ENCODE results near the gene BCL7A. TPM values are rescaled to one million over a fixed set of nuclear protein-coding genes. Genes with fewer than 3 reads are reported as not detected.

BCL7A gene
- total RNA-seq, 2 experiments from 2014 or later, result 6.1 to 6.2 TPM

GRCh38 chr12:122078141-122079032 is 56.7 kb downstream of the BCL7A start, which contains the start of gene MLXIP:
MLXIP (plus strand) TSS chr12:122078756; CDS start chr12:122078854, 98 bp downstream.
- Mint-ChIP-seq H3K9me3 (no peaks in the 10 kb centered on the region), H3K27me3 (ENCODE audit: low read depth) (no peaks in the 10 kb centered on the region), H3K4me3 (peak within 1 kb of the TSS; percentile 85), H3K36me3 (ENCODE audit: low read depth) (no peaks in the 10 kb centered on the region), H3K4me1 (ENCODE audit: low read depth) (peaks cover 47% of the 10 kb centered on the region), H3K27ac (peak within 1 kb of the TSS; percentile 51)
- CTCF ChIA-PET, result interaction anchor here (0.8 to 1.5 kb wide), 2 partner anchors 11 to 44 kb away, joined by 6 to 7 read pairs; no protein-coding TSS in a partner anchor
- intact Hi-C loops (cut with micrococcal nuclease), result loop anchor here (1.0 to 5.0 kb wide), 4 partner anchors 24 to 451 kb away; partner anchors contain the start of gene ORAI1
- DNase-seq, result peak; percentile 91

GRCh38 chr12:122079033-122079531 is 57.4 kb downstream of the BCL7A start:
- H3K27ac Mint-ChIP-seq, result peak overlapping the region; percentile 51
- peaks cover 54% of the 10 kb centered on the region for H3K4me1 Mint-ChIP-seq (ENCODE audit: low read depth)
- CTCF ChIA-PET, result interaction anchor here (1.5 kb wide), 1 partner anchor 44 kb away, joined by 7 read pairs; no protein-coding TSS in a partner anchor
- peaks cover 5% of the 10 kb centered on the region for H3K36me3 Mint-ChIP-seq (ENCODE audit: low read depth)
- intact Hi-C loops (cut with micrococcal nuclease), result loop anchor here (2.0 to 5.0 kb wide), 3 partner anchors 24 to 452 kb away; partner anchors contain the start of gene ORAI1
- H3K9me3 Mint-ChIP-seq, result no peaks in the 10 kb centered on the region
- no peaks in the 10 kb centered on the region for H3K27me3 Mint-ChIP-seq (ENCODE audit: low read depth)
- peak overlapping the region; percentile 85 for H3K4me3 Mint-ChIP-seq
- DNase-seq, result peak; percentile 32

GRCh38 chr12:122079532-122080081 is 57.9 kb downstream of the BCL7A start:
- Mint-ChIP-seq H3K27me3 (ENCODE audit: low read depth) (no peaks in the 10 kb centered on the region), H3K4me3 (peak overlapping the region; percentile 85), H3K4me1 (ENCODE audit: low read depth) (peaks cover 60% of the 10 kb centered on the region), H3K27ac (peak overlapping the region; percentile 51), H3K36me3 (ENCODE audit: low read depth) (peaks cover 10% of the 10 kb centered on the region), H3K9me3 (no peaks in the 10 kb centered on the region)
- intact Hi-C loops (cut with micrococcal nuclease), result loop anchor here (1.0 to 10.0 kb wide), 7 partner anchors 9 to 1633 kb away; partner anchors contain the start of genes ATP6V0A2 and ORAI1
- CTCF ChIA-PET, result interaction anchor here (1.4 to 3.8 kb wide), 4 partner anchors 19 to 44 kb away, joined by 4 to 27 read pairs (median 7); no protein-coding TSS in a partner anchor
- peak; percentile 42 for DNase-seq

DNA sequence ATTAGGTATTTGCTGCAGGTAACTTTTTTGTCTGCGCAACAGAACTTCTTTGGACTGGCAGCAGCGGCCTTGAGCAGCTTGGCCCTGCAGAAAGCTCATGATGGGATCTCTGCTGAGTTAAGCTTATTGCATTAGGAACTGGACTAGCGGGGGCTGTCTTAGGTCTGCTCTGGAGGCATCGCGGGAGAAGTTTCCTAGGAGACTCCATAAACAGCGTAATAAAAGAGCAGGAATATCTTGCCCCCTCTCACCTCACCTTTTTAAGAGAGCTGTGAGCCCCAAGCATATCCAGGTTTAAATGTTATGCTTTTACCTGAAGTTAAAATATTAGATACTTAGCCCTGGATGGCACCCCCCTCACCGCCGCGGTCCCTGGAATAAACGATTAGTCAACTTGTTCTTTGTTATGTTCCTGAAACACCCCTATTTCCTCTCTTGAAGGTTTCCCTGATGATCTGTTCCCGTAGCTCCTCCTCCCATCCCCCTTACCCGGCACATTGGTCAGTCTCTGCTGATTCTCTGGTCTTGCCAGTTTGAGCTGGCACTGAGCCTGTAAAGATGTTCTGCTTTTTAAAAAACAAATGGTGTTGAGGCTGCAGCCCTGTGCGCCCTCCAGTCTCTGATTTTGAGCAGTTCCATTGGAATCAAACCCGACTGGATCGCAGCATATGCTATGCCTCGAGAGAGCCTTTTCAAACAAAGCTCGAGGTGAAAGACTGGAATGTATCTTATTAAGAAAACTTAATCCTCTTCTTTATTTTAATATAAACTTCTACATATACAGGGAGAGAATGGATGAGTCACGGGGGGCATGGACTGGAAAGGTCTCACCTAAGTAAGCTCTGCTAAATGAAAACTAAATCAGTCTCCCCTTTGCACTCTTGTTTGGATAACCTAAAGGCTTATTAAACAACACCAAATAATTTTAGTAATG is 58.7 kb downstream of the BCL7A start:
- Mint-ChIP-seq H3K4me3 (peak overlapping the region; percentile 85), H3K27me3 (ENCODE audit: low read depth) (no peaks in the 10 kb centered on the region), H3K4me1 (ENCODE audit: low read depth) (peaks cover 65% of the 10 kb centered on the region), H3K36me3 (ENCODE audit: low read depth) (peaks cover 11% of the 10 kb centered on the region), H3K27ac (peak overlapping the region; percentile 55), H3K9me3 (no peaks in the 10 kb centered on the region)
- CTCF ChIA-PET, result interaction anchor here (0.5 to 3.8 kb wide), 11 partner anchors 10 to 603 kb away, joined by 3 to 27 read pairs (median 4); no protein-coding TSS in a partner anchor
- intact Hi-C loops (cut with micrococcal nuclease), result loop anchor here (1.0 to 10.0 kb wide), 5 partner anchors 8 to 1632 kb away; partner anchors contain the start of gene ATP6V0A2
- peak; percentile 55 for DNase-seq

DNA sequence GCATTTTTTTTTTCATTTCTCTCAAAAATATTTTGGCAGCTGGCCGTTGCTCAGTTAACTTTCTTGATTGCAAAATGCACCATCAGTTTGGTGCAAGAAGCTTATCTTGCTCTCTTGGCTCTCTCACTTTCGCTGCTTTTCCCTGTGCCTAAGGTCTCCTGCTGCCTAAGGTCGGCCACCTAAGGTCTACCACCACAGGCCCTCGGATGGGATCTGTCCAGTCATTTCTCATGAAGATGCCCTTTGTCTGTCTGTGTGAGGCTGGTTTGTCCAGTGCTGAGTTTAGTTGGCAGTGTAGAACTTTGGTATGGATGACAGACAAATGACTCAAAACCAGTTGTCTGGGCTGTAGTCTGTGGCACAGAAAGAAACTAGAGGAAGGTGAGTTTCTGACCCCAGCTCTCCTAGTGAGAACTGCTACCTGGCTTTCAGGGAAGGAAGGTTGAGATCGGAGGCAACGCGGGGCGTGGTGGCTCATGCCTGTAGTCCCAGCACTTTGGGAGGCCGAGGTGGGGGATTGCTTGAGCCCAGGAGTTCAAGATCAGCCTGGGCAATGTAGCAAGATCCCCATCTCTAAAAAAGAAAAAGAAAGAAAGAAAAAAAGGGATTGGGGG is 59.5 kb downstream of the BCL7A start:
- CTCF ChIA-PET, result interaction anchor here (0.5 to 3.8 kb wide), 11 partner anchors 11 to 604 kb away, joined by 3 to 27 read pairs (median 4); no protein-coding TSS in a partner anchor
- peak; percentile 38 for DNase-seq
- peaks cover 73% of the 10 kb centered on the region for H3K4me1 Mint-ChIP-seq (ENCODE audit: low read depth)
- no peaks in the 10 kb centered on the region for H3K27me3 Mint-ChIP-seq (ENCODE audit: low read depth)
- peak overlapping the region; percentile 71 for H3K27ac Mint-ChIP-seq
- peaks cover 15% of the 10 kb centered on the region for H3K36me3 Mint-ChIP-seq (ENCODE audit: low read depth)
- intact Hi-C loops (cut with micrococcal nuclease), result loop anchor here (1.0 to 10.0 kb wide), 4 partner anchors 27 to 1631 kb away; partner anchors contain the start of gene ATP6V0A2
- H3K9me3 Mint-ChIP-seq, result no peaks in the 10 kb centered on the region
- H3K4me3 Mint-ChIP-seq, result peak overlapping the region; percentile 85

DNA sequence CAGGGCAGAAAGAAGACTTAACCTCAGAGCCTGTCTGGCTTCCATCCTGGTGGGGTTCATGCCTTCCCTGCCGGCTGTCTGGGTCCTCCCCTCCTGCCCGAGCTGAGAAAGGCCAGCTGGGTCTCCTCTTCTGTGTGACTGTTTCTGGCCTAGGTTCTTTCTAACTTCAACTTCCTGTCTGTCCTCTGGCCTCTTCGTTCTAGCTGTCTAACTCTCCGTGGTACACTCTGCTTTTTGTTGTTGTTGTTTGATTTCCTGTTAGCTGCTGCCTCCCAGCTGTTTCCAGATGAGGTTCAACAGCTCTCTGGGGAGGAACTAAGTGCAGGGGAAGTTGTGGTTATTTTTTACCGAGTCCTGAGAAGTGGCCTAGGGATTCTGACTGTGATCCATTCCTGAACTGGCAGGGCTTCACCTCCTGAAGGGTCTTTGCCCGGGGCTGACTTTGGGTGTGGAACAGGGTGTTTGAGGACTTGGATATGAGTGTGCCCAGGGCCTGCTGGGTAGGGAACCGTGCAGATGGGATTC is 60.1 kb downstream of the BCL7A start:
- no peaks in the 10 kb centered on the region for H3K9me3 Mint-ChIP-seq
- peak overlapping the region; percentile 71 for H3K27ac Mint-ChIP-seq
- H3K4me1 Mint-ChIP-seq (ENCODE audit: low read depth), result peaks cover 76% of the 10 kb centered on the region
- H3K27me3 Mint-ChIP-seq (ENCODE audit: low read depth), result no peaks in the 10 kb centered on the region
- CTCF ChIA-PET, result interaction anchor here (1.0 to 3.8 kb wide), 6 partner anchors 19 to 42 kb away, joined by 3 to 27 read pairs (median 6); no protein-coding TSS in a partner anchor
- intact Hi-C loops (cut with micrococcal nuclease), result loop anchor here (1.0 to 10.0 kb wide), 4 partner anchors 27 to 1631 kb away; partner anchors contain the start of gene ATP6V0A2
- peak overlapping the region; percentile 85 for H3K4me3 Mint-ChIP-seq
- peaks cover 15% of the 10 kb centered on the region for H3K36me3 Mint-ChIP-seq (ENCODE audit: low read depth)
- peak; percentile 50 for DNase-seq

GRCh38 chr12:122082621-122083356 is 61.1 kb downstream of the BCL7A start:
- intact Hi-C loops (cut with micrococcal nuclease), result loop anchor here (5.0 to 10.0 kb wide), 3 partner anchors 295 to 1630 kb away; partner anchors contain the start of gene ATP6V0A2
- peak overlapping the region; percentile 50 for H3K4me3 Mint-ChIP-seq
- CTCF ChIA-PET, result interaction anchor here (0.6 to 3.8 kb wide), 6 partner anchors 13 to 41 kb away, joined by 3 to 27 read pairs (median 8); no protein-coding TSS in a partner anchor
- peak; percentile 54 for DNase-seq
- H3K27ac Mint-ChIP-seq, result peak overlapping the region; percentile 25
- peaks cover 79% of the 10 kb centered on the region for H3K4me1 Mint-ChIP-seq (ENCODE audit: low read depth)
- no peaks in the 10 kb centered on the region for H3K9me3 Mint-ChIP-seq
- H3K27me3 Mint-ChIP-seq (ENCODE audit: low read depth), result no peaks in the 10 kb centered on the region
- peaks cover 19% of the 10 kb centered on the region for H3K36me3 Mint-ChIP-seq (ENCODE audit: low read depth)

DNA sequence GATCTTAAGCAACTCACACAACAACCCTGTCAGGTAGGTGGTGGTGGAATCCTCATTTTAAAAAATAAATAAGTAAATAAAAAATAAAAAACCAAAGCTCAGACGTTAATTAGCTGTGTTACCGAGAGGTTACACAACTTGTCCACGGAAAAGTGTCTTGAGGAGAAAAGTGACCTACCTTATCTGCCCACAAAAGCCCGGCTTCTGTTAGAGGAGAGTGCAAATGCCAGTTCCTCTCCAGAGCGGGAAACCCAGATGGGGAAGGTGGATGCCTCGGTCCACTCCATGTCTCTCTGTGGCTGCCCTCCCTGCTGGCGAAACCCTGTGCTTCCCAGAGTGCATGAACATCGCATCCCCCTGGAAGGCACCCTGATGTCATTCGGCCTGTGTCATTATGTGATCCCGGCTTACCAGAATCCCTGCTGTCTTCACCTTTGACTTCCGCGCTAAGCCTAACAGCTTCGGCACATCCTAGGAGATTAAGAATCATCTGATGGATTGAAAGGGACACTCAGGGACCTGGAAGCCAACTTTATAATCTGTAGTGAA is 63.2 kb downstream of the BCL7A start:
- CTCF ChIA-PET, result interaction anchor here (0.6 kb wide), 1 partner anchor 315 kb away, joined by 3 read pairs; no protein-coding TSS in a partner anchor
- intact Hi-C loops (cut with micrococcal nuclease), result loop anchor here (5.0 to 10.0 kb wide), 3 partner anchors 298 to 1627 kb away; partner anchors contain the start of gene ATP6V0A2

GRCh38 chr12:122085591-122085990 is 63.9 kb downstream of the BCL7A start:
- intact Hi-C loops (cut with micrococcal nuclease), result loop anchor here (10.0 kb wide), 1 partner anchor 639 kb away; no protein-coding TSS in a partner anchor
- no peak overlapping the region for H3K4me3 Mint-ChIP-seq
- peaks cover 23% of the 10 kb centered on the region for H3K36me3 Mint-ChIP-seq (ENCODE audit: low read depth)
- CTCF ChIA-PET, result interaction anchor here (1.2 kb wide), 1 partner anchor 12 kb away, joined by 4 read pairs; no protein-coding TSS in a partner anchor
- H3K9me3 Mint-ChIP-seq, result no peaks in the 10 kb centered on the region
- H3K27me3 Mint-ChIP-seq (ENCODE audit: low read depth), result no peaks in the 10 kb centered on the region
- H3K27ac Mint-ChIP-seq, result no peak overlapping the region
- peaks cover 94% of the 10 kb centered on the region for H3K4me1 Mint-ChIP-seq (ENCODE audit: low read depth)
- DNase-seq, result no peak

More for the DNA sequence above, 63.2 kb downstream of the BCL7A start:
- Mint-ChIP-seq H3K27ac (no peak overlapping the region), H3K27me3 (ENCODE audit: low read depth) (no peaks in the 10 kb centered on the region), H3K36me3 (ENCODE audit: low read depth) (peaks cover 23% of the 10 kb centered on the region), H3K4me1 (ENCODE audit: low read depth) (peaks cover 94% of the 10 kb centered on the region), H3K9me3 (no peaks in the 10 kb centered on the region), H3K4me3 (no peak overlapping the region)
- DNase-seq, result no peak

Measured in activated naive CD4-positive, alpha-beta T cell treated with anti-CD3 and anti-CD28 coated beads for 36 hours (primary cell).